ENCODE measurements around the gene MYL5.
A peak's percentile ranks its signal among the peaks of the same experiment; 100 is the strongest.
"Not testable (repeated sequence)": the region's sequence is repeated elsewhere in the genome, so short reads cannot be mapped to it uniquely, and the experiment has no call there.

Gene MYL5

GRCh38 chr4:637536-638280 is 36.6 kb upstream of the MYL5 start:
- peak overlapping the region; percentile 6 for H3K4me3 ChIP-seq (ENCODE audit: low read depth, low read length)
- DNase-seq (ENCODE audit: low read depth): peak; percentile 11
- TF ChIP-seq CTCF (conservative IDR thresholded peaks at IDR 0.05; ENCODE audit: low read depth, low read length): no peak

GRCh38 chr4:642366-642765 is 32.0 kb upstream of the MYL5 start:
- H3K4me3 ChIP-seq (ENCODE audit: low read depth, low read length); DNase-seq (ENCODE audit: low read depth): not testable (repeated sequence)

- no peak overlapping the region for H3K4me3 ChIP-seq (ENCODE audit: low read depth, low read length)
- DNase-seq (ENCODE audit: low read depth): no peak
These were observed 27.9 kb upstream of the MYL5 start for GRCh38 chr4:646460-646859.

GRCh38 chr4:647481-647880 is 26.9 kb upstream of the MYL5 start:
- TF ChIP-seq CTCF (conservative IDR thresholded peaks at IDR 0.05; ENCODE audit: low read depth, low read length): no peak
- DNase-seq (ENCODE audit: low read depth): no peak
- H3K4me3 ChIP-seq (ENCODE audit: low read depth, low read length): no peak overlapping the region

More at GRCh38 chr4:646460-646859, 27.9 kb upstream of the MYL5 start:
- TF ChIP-seq CTCF (conservative IDR thresholded peaks at IDR 0.05; ENCODE audit: low read depth, low read length): no peak

GRCh38 chr4:648579-649292 is 25.6 kb upstream of the MYL5 start:
- DNase-seq (ENCODE audit: low read depth): no peak
- TF ChIP-seq CTCF (conservative IDR thresholded peaks at IDR 0.05; ENCODE audit: low read depth, low read length): no peak
- H3K4me3 ChIP-seq (ENCODE audit: low read depth, low read length): no peak overlapping the region

- DNase-seq (ENCODE audit: low read depth): no peak
- no peak overlapping the region for H3K4me3 ChIP-seq (ENCODE audit: low read depth, low read length)
- no peak for TF ChIP-seq CTCF (conservative IDR thresholded peaks at IDR 0.05; ENCODE audit: low read depth, low read length)
These were observed 25.1 kb upstream of the MYL5 start for GRCh38 chr4:649293-649625.

GRCh38 chr4:649751-650310 is 24.5 kb upstream of the MYL5 start:
- H3K4me3 ChIP-seq (ENCODE audit: low read depth, low read length): no peak overlapping the region
- no peak for TF ChIP-seq CTCF (conservative IDR thresholded peaks at IDR 0.05; ENCODE audit: low read depth, low read length)
- DNase-seq (ENCODE audit: low read depth): no peak

Data from choroid plexus epithelial cell (primary cell).